NCI-H345 treated with DMSO at 0.1 percent for 48 hours (cell line): ENCODE measurements around the gene TRPV6.

Experiments used
- DNase-seq: peaks from one replicate; lab custom pipeline; 2025; ENCODE audit not compliant: unreplicated experiment; lab: John Stamatoyannopoulos, UW

TRPV6 gene

DNA sequence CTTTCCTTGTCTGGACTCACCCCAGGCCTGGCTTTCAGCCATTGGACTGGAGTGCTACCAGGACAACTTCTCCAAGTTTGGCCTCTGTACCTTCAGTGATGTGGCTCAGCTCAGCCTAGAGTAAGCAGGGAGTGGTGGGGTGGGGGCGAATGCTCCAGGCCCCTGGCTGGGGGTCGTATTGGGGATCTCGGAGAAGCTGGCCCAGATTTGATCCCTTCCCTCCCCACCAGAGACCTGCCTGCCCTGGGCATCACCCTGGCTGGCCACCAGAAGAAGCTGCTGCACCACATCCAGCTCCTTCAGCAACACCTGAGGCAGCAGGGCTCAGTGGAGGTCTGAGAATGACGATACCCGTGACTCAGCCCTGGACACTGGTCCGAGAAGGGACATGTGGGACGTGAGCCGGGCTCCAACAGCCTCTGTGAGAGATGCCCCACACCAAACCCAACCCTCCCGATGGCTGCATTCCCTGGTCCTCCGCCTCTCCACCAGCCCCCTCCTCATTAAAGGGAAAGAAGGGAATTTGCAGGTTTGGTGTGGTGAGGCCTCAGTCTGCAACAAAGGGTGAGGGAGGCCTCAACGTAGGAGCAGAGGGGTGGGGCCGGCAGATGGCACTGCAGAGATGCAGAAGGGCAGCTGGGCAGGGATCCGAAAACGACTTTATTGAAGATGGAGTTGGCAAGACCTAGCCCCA lies 14.8 kb downstream of the TRPV6 start:
- DNase-seq = no peak

DNA sequence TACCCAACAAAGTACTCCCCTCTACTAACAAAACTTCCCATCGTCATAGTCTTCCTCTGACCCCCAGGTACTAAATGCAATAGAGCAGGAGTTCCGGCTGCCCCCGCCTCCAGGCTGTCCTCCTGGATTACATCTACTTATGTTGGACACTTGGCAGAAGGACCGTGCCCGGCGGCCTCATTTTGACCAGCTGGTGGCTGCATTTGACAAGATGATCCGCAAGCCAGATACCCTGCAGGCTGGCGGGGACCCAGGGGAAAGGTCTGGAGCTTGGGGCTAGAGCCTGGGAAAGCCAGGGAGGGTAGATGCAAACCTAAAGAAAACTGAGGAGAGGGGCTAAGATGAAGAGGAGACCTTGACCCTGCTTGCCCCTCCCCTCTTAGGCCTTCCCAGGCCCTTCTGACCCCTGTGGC lies 15.4 kb downstream of the TRPV6 start:
- DNase-seq = no peak

DNA sequence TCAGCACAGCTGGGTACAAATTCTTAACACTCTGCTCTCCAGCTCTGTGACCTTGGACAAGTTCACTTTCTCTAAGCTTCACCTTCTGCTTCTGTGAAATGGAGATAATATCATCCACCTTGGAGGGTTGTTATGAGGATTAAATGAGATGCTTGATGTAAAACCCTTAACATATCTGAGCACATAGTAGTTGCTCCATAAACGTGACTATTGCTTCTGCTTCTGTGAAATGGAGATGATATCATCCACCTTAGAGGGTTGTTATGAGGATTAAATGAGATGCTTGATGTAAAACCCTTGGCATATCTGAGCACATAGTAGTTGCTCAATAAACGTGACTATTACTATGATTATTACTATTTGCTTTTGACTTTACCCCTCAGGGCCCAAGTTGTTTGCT lies 16.1 kb downstream of the TRPV6 start:
- no peak for DNase-seq

DNA sequence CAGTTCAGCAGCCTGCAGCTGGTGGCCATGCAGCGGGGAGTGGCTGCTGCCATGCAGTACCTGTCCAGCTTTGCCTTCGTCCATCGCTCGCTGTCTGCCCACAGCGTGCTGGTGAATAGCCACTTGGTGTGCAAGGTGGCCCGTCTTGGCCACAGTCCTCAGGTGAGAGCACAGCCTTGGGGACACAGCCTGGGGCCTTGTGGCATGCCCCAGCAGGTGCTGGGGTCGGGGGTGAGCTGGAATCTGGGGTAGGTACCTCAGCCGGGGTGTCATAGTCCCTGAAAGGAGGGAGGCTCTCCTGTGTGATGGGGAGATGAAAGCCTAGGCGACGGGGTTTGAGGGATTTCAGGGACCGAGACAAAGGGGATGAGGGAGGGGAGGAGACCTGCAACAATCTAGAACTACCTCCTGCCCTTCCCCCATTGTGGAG lies 16.5 kb downstream of the TRPV6 start:
- no peak for DNase-seq

DNA sequence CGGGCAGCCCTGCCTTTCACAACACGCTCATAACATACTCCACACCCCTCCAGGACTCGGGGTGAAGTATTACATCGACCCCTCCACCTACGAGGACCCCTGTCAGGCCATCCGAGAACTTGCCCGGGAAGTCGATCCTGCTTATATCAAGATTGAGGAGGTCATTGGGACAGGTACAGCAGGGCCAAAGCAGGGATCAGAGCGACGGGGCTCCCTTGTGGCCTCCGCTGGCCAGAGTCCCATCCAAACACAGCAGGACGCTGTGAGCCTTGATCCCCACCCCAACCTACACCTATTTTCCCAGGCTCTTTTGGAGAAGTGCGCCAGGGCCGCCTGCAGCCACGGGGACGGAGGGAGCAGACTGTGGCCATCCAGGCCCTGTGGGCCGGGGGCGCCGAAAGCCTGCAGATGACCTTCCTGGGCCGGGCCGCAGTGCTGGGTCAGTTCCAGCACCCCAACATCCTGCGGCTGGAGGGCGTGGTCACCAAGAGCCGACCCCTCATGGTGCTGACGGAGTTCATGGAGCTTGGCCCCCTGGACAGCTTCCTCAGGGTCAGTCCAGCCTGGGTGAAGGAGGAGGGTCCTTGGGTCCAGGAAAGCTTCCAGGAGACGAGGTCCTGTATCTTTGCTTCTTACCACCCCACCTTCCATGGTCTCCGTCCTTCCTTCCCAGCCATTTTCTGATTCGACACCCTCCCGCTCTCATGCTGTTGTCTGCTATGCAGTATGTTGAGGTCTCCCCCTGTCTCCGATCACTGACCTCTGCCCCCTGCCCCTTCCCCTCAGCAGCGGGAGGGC lies 17.2 kb downstream of the TRPV6 start:
- DNase-seq = no peak

DNA sequence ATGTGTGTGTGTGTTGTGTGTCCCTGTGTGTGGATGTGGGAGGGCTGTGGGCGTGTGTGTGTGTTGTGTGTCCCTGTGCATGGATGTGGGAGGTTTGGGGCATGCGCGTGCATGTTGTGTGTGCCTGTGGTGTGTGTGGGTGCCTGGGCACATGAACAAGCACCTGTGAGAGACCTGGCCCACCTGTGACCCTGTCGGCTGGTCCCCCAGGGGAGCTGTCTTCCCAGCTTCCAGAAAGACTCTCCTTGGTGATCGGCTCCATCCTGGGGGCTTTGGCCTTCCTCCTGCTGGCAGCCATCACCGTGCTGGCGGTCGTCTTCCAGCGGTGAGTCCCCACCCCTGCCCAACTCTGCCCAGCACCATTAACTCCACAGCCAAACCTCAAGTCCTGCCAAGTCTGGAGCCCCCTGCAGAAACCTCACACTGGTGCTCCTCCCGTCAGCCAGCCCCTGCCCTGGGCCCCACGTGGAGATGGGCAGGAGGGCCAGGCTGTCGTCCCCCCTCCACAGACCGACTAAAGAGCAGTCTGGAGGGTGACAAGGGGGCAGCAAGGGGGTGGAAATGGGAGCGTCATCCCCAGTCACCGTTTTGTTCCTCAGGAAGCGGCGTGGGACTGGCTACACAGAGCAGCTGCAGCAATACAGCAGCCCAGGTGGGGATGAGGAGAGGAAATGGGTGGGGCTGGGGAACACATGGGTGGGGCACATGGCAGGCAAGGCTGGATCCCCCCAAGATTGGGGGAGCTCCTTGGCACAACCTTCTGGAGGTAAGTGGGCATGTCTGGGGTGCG lies 18.0 kb downstream of the TRPV6 start:
- no peak for DNase-seq

DNA sequence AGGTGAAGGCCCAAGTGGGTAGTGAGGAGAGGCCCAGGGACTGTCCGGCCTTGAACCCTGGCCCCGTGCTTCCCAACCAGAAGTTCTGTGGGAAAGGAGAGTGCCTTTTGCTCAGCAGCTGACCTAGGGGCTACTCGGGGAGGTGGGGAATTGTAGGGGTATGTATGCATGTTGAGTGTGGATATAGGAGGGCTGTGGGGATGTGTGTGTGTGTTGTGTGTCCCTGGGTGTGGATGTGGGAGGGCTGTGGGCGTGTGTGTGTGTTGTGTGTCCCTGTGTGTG lies 18.5 kb downstream of the TRPV6 start:
- no peak for DNase-seq

DNA sequence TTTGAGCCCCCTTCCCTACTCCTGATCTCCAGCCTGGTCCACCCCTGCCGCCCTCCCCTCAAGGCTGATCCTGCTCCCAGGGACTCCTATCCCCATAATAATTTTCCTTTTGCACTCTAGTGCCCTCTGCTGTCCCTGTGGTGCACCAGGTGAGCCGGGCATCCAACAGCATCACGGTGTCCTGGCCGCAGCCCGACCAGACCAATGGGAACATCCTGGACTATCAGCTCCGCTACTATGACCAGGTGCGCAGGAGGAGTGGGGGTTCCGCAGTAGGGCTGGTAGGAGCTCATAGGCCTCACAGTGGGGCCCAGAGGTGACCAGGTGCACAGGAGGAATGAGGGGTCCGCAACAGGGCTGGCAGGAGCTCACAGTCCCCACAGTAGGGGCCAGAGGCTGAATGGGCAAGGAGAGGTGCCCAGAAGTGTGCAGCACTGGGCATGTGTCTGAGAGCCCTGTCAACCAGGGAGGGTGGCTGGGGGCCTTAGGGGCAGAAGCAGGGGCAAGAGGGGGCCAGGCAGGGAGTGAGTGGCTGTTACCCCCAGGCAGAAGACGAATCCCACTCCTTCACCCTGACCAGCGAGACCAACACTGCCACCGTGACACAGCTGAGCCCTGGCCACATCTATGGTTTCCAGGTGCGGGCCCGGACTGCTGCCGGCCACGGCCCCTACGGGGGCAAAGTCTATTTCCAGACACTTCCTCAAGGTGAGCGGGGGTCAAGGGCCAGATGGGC lies 19.0 kb downstream of the TRPV6 start:
- peak; percentile 13 for DNase-seq

DNA sequence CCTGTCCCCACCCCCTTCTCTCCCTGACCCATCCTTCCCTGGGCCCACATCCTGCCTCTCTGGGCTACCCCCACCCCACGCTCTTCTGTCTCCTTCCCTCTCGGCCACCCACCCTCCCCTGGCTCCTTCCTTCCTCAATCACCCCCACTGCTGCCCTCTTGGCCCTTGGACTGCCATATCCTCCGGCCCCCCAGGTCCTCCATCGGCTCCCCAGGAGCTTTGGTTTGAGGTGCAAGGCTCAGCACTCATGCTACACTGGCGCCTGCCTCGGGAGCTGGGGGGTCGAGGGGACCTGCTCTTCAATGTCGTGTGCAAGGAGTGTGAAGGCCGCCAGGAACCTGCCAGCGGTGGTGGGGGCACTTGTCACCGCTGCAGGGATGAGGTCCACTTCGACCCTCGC lies 19.8 kb downstream of the TRPV6 start:
- no peak for DNase-seq

DNA sequence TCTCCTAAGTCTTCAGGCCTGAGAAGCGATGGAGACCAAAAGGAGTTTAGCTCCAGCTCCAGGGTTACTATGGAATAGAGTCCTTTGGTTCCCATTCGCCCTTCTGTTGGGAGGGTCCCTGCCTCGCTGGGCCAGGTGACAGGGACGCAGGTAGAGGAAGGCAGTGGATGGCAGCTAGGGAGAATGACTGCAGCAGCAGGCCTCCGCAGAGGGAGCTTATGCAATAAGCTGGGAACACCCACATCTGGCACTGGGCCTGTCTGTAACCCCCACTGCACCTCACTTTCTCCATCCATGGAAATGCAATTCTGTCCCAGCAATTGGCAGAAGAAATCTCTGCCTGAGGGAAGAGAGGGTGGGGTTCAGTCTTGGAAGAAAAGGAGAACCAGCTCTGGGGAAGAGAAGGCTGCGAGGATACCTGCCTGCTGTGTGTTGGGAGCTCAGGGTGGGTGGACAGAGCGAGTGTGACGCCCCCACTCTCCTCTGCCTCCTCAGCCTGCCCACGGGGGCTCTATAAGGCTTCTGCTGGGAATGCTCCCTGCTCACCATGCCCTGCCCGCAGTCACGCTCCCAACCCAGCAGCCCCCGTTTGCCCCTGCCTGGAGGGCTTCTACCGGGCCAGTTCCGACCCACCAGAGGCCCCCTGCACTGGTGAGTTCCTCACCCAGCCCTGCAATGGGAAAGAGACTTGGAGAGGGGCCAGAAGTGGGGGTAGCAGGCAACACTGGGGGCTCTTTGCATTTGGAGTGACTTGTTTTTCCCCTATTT lies 20.4 kb downstream of the TRPV6 start:
- no peak for DNase-seq

DNA sequence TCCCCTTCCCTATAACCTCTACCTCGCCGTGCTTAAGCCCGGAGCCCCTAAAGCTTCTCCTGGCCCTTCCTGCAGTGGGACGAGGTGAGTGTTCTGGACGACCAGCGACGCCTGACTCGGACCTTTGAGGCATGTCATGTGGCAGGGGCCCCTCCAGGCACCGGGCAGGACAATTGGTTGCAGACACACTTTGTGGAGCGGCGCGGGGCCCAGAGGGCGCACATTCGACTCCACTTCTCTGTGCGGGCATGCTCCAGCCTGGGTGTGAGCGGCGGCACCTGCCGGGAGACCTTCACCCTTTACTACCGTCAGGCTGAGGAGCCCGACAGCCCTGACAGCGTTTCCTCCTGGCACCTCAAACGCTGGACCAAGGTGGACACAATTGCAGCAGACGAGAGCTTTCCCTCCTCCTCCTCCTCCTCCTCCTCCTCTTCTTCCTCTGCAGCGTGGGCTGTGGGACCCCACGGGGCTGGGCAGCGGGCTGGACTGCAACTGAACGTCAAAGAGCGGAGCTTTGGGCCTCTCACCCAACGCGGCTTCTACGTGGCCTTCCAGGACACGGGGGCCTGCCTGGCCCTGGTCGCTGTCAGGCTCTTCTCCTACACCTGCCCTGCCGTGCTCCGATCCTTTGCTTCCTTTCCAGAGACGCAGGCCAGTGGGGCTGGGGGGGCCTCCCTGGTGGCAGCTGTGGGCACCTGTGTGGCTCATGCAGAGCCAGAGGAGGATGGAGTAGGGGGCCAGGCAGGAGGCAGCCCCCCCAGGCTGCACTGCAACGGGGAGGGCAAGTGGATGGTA lies 21.5 kb downstream of the TRPV6 start:
- DNase-seq = no peak

DNA sequence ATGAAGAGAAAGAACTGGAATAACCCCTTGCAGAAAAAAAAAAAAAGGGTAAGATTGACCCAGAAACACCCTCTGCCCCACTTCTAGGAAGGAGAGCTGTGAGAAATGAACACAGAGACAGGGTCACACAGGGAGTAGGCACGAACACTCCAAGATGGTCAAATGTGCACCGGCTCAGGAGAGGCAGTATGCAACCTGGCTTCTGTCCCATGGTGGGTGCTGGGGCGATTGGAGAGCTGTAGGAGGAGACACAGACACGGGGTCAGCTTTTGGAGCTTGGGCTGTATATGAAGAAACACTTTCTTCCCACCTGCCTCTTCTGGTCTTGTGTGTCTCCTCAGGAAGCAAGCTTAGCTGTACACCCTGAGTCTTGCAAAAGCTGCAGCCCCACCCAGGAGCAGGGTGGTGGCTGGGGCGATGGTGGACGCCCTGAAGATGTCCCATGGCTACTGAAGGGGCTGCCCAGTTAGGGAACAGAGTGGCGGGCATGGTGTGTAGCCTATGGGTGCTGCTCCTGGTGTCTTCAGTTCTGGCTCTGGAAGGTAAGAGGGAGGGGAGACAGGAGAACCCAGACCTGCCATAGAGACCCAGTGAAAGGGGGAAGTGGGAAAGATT lies 22.7 kb downstream of the TRPV6 start:
- DNase-seq = no peak

DNA sequence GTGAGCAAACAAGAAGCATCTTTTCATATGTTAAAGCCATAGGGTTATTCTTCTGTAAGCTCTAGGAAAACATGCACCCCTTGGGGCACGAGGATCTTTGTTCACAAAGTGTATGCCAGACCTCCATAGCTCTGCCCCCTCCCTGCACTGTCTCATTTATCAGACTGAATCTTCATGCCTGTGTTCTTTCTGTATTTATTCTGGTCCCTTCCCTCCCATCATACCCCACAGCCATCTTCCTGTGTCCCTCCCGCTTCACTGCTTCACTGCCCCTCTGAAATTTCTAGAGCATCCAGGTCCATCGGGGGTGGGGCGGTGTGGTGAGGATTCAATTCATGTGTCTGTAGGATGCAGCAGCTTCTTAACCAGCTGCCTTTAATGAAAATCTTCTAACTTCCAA lies 23.2 kb downstream of the TRPV6 start:
- DNase-seq = no peak

DNA sequence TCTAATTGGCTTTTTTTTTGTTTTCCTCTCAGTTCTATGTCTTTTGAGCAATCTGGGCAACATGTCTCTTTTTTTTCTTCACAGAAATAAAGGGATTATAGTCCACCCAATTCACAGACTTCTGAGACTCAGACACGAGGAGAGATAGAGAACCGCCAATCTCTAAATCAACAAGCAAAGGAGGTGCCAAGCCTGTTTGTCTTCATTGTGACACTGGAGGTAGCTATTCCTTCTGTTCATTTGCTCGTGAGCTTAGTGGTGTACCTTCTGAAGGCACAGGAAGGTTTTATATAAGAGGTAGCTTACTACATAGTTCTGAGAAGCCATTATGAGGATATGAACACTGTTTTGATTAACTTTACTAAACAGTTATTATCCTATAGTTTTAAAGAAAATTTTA lies 24.6 kb downstream of the TRPV6 start:
- DNase-seq = no peak

DNA sequence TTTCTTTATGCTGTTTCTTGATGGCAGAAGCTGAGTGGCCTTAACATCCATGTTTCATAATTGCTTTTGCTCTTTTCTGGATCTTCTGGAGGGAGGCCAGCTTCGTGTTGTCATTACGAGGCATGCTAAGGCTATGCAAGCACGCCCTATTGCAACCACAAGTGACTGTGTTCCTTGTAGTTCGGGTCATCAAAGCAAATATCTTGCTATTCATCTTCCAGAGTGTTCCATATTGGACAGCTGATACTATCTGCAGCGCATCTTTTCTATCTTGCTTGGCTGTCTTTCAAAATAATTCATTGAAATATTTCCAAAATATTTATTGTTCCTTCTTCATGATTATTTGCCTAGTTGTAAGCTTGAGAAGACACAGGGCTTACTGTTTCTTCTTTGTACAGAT lies 25.7 kb downstream of the TRPV6 start:
- no peak for DNase-seq

DNA sequence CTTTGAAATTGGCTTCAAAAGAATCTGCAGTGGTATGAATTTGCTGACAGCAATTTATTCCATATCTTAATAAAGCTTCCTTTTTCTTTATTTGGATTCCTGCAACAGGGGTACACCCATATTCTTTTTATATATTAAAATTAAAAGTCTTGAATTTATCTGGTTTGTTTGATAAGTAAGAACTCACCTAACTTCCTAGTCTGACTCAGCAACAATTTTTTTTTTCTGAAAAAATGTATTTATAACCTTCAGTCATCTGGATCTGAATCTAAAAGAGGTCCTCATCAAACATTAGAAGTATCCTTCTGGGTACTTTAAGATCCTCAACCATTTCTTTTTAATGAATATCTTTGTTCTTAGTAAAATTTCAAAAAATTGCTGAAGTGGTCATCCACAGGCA lies 26.1 kb downstream of the TRPV6 start:
- no peak for DNase-seq

DNA sequence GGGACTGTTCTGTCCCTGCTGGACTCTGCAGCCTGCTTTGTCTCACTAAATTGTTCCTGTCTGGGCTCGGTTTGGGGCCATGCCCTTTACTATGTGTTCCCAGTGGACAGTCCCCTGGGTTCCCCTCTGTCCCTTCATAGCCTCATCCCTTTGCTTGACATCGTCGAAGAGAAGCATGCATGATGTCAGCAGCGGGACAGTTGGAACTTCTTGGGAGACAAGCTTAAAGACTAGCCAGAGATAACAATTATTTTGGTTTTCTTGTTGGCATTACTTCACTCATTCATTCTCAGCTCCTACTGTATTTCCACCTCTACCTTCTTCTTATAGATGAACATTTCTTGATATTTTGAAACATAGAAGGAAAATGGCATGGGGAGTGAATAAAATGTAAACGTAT lies 27.9 kb downstream of the TRPV6 start:
- no peak for DNase-seq

DNA sequence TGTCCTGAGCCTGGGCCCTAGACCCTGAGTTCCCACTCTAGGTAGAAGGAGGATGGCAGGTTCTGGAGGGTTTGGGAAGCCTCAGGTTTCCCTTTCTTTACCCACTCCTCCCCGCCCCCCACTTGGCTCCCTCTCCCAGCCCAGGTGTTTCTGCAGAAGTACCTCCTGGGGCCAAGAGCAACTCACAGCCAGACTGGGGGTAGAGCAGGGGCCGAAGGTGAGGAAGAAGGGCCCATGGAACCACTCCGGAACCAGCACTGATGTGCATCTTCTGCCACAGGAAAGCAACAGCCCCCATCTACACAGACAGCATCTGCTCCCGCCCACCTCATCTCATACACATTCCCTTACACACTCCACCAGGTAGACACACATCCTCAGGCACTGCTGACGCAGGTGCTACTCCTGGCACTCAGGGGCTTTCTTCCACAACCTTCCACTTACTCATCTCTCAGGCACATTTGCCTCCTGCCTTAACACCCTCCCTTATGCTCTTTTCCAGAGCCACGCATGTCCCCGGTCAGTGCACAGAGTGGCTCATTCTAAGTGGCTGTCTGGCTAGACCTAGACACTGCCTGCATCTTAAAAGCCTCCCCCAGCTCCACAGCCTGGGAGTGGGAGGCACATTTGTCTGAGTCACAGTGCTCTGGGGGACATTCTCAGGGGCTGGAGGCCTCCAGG lies 28.8 kb downstream of the TRPV6 start:
- DNase-seq = no peak
